ENCODE data around the gene IRAK1. TPM values are rescaled to one million over a fixed set of nuclear protein-coding genes. Genes with fewer than 3 reads are reported as not detected.

The IRAK1 gene
- polyA plus RNA-seq, 1 of the 3 experiments (the other 2 are of a cell fraction) = 68.5 TPM

GRCh38 chrX:153970357-153971123 is 49.2 kb downstream of the IRAK1 start:
- peak; percentile 77 for DNase-seq
- Histone ChIP-seq H3K4me3 (ENCODE audit: low read depth in 2 of 2, low read length in 1 of 2) (peak overlapping the region; percentile 90 to 98), H2AFZ (ENCODE audit: low read depth) (0 out of 2 replicates have a peak overlapping the region, but pooled peaks have one; percentile 89), H3K9ac (peak overlapping the region; percentile 98), H3K36me3 (replicated peaks in 1 of 2; ENCODE audit: control insufficient read depth in 1 of 2, insufficient read depth in 2 of 2, low read length in 1 of 2) (peaks cover 0 to 4% of the 10 kb centered on the region in 2 experiments), H3K9me2 (no peaks in the 10 kb centered on the region), H3F3A (replicated peaks; ENCODE audit: insufficient read depth) (peaks cover 7% of the 10 kb centered on the region), H3K27ac (ENCODE audit: low read depth in 2 of 2, low read length in 1 of 2) (peak overlapping the region; percentile 99), H3K27me3 (ENCODE audit: insufficient read depth) (no peaks in the 10 kb centered on the region), H4K20me1 (ENCODE audit: insufficient read depth) (peaks cover 44% of the 10 kb centered on the region), H3K79me2 (ENCODE audit: insufficient read depth) (peaks cover 71% of the 10 kb centered on the region), H3K4me2 (peak overlapping the region; percentile 80), H3K4me1 (ENCODE audit: control insufficient read depth in 1 of 2, insufficient read depth in 2 of 2, low read depth in 1 of 2, low read length in 1 of 2) (peaks cover 16 to 51% of the 10 kb centered on the region in 2 experiments; a peak in 2 of 4 replicates), H3K9me3 (no peaks in the 10 kb centered on the region)
- ChIA-PET POLR2A (interaction anchor here (0.6 to 1.4 kb wide), 5 partner anchors 36 to 204 kb away, joined by 3 read pairs; partner anchors contain the start of genes IDH3G, NAA10 and SSR4), CTCF (interaction anchor here (1.1 to 11.6 kb wide), 6 partner anchors 22 to 207 kb away, joined by 3 to 179 read pairs (median 4); partner anchors contain the start of gene RENBP)
- WGBS (ENCODE audit: low lambda C conversion rate) = 2% methylated on average over 24 of the region's 49 CpGs
- TF ChIP-seq TCF12 (IDR thresholded peaks at IDR 0.05) (no peak), FOXJ3 (CRISPR knock-in tag; IDR thresholded peaks at IDR 0.05) (no peak), EZH2phosphoT487 (IDR thresholded peaks at IDR 0.05; ENCODE audit: borderline replicate concordance, low read depth) (no peak), MXI1 (IDR thresholded peaks at IDR 0.05; ENCODE audit: low read depth, low read length) (peak; percentile 41), MEF2A (IDR thresholded peaks at IDR 0.05; ENCODE audit: borderline replicate concordance, low read depth) (no peak), MAX (IDR thresholded peaks at IDR 0.05; ENCODE audit: low read depth) (peak; percentile 87), TEAD4 (IDR thresholded peaks at IDR 0.05; ENCODE audit: borderline replicate concordance, insufficient read depth) (0 out of 2 replicates have a peak, but pooled peaks have one; percentile 7), EP300 (IDR thresholded peaks at IDR 0.05; ENCODE audit: borderline replicate concordance in 1 of 2, low read depth in 1 of 2, low read length in 1 of 2) (no peak), ELF1 (IDR thresholded peaks at IDR 0.05) (no peak), CHD2 (IDR thresholded peaks at IDR 0.05; ENCODE audit: low read length, partially characterized antibody) (no peak), GABPA (IDR thresholded peaks at IDR 0.05; ENCODE audit: low read depth) (no peak), YY1 (IDR thresholded peaks at IDR 0.05; ENCODE audit: low read depth) (peak; percentile 98), RAD21 (IDR thresholded peaks at IDR 0.05; ENCODE audit: low read length) (no peak), ZBTB33 (IDR thresholded peaks at IDR 0.05; ENCODE audit: borderline replicate concordance, low read depth) (no peak), PBX3 (IDR thresholded peaks at IDR 0.05) (0 out of 2 replicates have a peak, but pooled peaks have one; percentile 8), RCOR1 (IDR thresholded peaks at IDR 0.05; ENCODE audit: low read length) (no peak), GATA2 (CRISPR knock-in tag; IDR thresholded peaks at IDR 0.05) (no peak), NRF1 (IDR thresholded peaks at IDR 0.05; ENCODE audit: low read depth, low read length) (no peak), SMC3 (IDR thresholded peaks at IDR 0.05; ENCODE audit: low read depth, low read length) (no peak), TAF1 (IDR thresholded peaks at IDR 0.05; ENCODE audit: borderline replicate concordance, low read depth, low read length) (no peak; the same call in 1 of the 2 replicates), JUND (IDR thresholded peaks at IDR 0.05) (no peak)
- TF ChIP-seq, protein P1, sequence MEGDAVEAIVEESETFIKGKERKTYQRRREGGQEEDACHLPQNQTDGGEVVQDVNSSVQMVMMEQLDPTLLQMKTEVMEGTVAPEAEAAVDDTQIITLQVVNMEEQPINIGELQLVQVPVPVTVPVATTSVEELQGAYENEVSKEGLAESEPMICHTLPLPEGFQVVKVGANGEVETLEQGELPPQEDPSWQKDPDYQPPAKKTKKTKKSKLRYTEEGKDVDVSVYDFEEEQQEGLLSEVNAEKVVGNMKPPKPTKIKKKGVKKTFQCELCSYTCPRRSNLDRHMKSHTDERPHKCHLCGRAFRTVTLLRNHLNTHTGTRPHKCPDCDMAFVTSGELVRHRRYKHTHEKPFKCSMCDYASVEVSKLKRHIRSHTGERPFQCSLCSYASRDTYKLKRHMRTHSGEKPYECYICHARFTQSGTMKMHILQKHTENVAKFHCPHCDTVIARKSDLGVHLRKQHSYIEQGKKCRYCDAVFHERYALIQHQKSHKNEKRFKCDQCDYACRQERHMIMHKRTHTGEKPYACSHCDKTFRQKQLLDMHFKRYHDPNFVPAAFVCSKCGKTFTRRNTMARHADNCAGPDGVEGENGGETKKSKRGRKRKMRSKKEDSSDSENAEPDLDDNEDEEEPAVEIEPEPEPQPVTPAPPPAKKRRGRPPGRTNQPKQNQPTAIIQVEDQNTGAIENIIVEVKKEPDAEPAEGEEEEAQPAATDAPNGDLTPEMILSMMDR (IDR thresholded peaks at IDR 0.05) = no peak
- TF ChIP-seq, protein P2, sequence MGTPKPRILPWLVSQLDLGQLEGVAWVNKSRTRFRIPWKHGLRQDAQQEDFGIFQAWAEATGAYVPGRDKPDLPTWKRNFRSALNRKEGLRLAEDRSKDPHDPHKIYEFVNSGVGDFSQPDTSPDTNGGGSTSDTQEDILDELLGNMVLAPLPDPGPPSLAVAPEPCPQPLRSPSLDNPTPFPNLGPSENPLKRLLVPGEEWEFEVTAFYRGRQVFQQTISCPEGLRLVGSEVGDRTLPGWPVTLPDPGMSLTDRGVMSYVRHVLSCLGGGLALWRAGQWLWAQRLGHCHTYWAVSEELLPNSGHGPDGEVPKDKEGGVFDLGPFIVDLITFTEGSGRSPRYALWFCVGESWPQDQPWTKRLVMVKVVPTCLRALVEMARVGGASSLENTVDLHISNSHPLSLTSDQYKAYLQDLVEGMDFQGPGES (IDR thresholded peaks at IDR 0.05; ENCODE audit: low read depth, low read length) = no peak
